ENCODE measurements around the gene HS3ST4.
"Not testable (repeated sequence)": the region's sequence is repeated elsewhere in the genome, so short reads cannot be mapped to it uniquely, and the experiment has no call there.

The HS3ST4 gene

DNA sequence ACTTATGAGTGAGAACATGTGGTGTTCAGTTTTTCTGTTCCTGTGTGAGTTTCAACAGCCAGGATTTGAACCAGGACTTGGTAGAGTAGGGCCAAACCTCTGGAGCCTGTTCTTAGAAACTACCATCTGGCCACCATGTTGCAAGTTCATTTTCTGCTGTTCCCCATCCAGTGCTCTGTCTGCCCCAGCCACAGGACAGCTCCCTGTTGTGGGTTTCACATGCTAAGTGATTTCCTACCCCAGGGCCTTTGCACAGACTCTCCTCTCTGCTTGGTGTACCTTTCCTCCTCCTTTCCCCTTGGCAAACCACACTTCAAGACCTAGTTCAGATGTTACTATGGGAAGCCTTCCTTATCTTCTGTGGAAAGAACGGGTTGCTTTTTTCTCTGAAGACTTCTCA, 79.5 kb downstream of the HS3ST4 start:
- Histone ChIP-seq H3K9me3 (ENCODE audit: insufficient read depth, low read length) (no peaks in the 10 kb centered on the region), H3K4me1 (ENCODE audit: low read length) (no peaks in the 10 kb centered on the region), H2AFZ (ENCODE audit: low read depth, low read length) (no peak overlapping the region), H3K27me3 (ENCODE audit: low read depth, low read length) (no peaks in the 10 kb centered on the region), H3K36me3 (replicated peaks; ENCODE audit: low read depth, low read length) (no peaks in the 10 kb centered on the region), H3K4me2 (ENCODE audit: low read length) (no peak overlapping the region), H3K4me3 (ENCODE audit: low read length) (no peak overlapping the region), H4K20me1 (ENCODE audit: insufficient read depth, low read length) (no peaks in the 10 kb centered on the region), H3K79me2 (ENCODE audit: low read length) (no peaks in the 10 kb centered on the region), H3K9ac (ENCODE audit: low read length) (no peak overlapping the region), H3K27ac (ENCODE audit: low read length) (no peak overlapping the region)
- TF ChIP-seq EZH2phosphoT487 (IDR thresholded peaks at IDR 0.05; ENCODE audit: low read depth) = no peak
- TF ChIP-seq, protein P1, sequence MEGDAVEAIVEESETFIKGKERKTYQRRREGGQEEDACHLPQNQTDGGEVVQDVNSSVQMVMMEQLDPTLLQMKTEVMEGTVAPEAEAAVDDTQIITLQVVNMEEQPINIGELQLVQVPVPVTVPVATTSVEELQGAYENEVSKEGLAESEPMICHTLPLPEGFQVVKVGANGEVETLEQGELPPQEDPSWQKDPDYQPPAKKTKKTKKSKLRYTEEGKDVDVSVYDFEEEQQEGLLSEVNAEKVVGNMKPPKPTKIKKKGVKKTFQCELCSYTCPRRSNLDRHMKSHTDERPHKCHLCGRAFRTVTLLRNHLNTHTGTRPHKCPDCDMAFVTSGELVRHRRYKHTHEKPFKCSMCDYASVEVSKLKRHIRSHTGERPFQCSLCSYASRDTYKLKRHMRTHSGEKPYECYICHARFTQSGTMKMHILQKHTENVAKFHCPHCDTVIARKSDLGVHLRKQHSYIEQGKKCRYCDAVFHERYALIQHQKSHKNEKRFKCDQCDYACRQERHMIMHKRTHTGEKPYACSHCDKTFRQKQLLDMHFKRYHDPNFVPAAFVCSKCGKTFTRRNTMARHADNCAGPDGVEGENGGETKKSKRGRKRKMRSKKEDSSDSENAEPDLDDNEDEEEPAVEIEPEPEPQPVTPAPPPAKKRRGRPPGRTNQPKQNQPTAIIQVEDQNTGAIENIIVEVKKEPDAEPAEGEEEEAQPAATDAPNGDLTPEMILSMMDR (IDR thresholded peaks at IDR 0.05; ENCODE audit: low read depth, low read length) = no peak

DNA sequence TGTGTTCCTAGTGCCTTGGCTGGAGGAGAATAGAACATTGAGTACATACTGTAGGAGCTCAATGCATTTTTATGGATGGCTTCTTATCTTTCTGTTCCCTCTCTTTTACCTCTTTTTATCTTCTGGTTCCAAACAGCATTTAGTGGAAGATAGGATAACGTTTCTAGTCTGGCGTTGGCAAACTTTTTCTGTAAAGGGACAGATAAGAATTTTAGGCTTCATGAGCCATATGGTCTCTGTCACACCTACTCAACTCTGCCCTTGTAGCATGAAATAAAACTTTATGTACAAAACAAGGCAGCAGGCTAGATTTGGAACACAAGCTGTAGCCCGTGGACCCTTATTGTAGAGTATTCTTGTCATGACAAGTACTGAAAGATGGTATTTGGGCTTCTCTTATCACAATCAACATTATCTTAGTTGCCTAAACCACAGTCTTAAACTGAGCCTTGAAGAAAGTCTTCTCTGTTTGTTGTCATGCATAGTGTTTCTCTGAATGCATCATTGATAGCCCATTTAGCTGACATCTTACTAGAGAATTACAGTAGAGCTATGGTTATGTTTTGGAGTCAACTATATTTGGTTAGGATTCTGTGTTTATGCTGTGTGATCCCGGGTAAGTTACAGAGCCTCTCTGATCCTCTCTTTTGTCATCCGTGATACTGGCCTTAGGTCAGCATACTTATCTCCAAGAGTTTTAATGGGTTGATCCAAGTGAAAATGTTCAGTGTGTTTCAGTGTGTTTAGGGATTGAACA, 80.2 kb downstream of the HS3ST4 start:
- Histone ChIP-seq H3K36me3 (replicated peaks; ENCODE audit: low read depth, low read length) (no peaks in the 10 kb centered on the region), H2AFZ (ENCODE audit: low read depth, low read length) (no peak overlapping the region), H3K9me3 (ENCODE audit: insufficient read depth, low read length) (no peaks in the 10 kb centered on the region), H3K27ac (ENCODE audit: low read length) (no peak overlapping the region), H3K4me2 (ENCODE audit: low read length) (no peak overlapping the region), H4K20me1 (ENCODE audit: insufficient read depth, low read length) (no peaks in the 10 kb centered on the region), H3K9ac (ENCODE audit: low read length) (no peak overlapping the region), H3K27me3 (ENCODE audit: low read depth, low read length) (no peaks in the 10 kb centered on the region), H3K79me2 (ENCODE audit: low read length) (no peaks in the 10 kb centered on the region), H3K4me3 (ENCODE audit: low read length) (no peak overlapping the region), H3K4me1 (ENCODE audit: low read length) (no peaks in the 10 kb centered on the region)
- no peak for TF ChIP-seq EZH2phosphoT487 (IDR thresholded peaks at IDR 0.05; ENCODE audit: low read depth)
- TF ChIP-seq, protein P1 (IDR thresholded peaks at IDR 0.05; ENCODE audit: low read depth, low read length) = no peak

GRCh38 chr16:25776214-25776613, 84.5 kb downstream of the HS3ST4 start:
- H3K27me3 ChIP-seq (ENCODE audit: low read depth, low read length); H3K36me3 ChIP-seq (replicated peaks; ENCODE audit: low read depth, low read length); H3K27ac ChIP-seq (ENCODE audit: low read length); H3K4me1 ChIP-seq (ENCODE audit: low read length); H3K9ac ChIP-seq (ENCODE audit: low read length); H3K4me2 ChIP-seq (ENCODE audit: low read length); H4K20me1 ChIP-seq (ENCODE audit: insufficient read depth, low read length); H3K79me2 ChIP-seq (ENCODE audit: low read length); H2AFZ ChIP-seq (ENCODE audit: low read depth, low read length); H3K9me3 ChIP-seq (ENCODE audit: insufficient read depth, low read length); H3K4me3 ChIP-seq (ENCODE audit: low read length): not testable (repeated sequence)

DNA sequence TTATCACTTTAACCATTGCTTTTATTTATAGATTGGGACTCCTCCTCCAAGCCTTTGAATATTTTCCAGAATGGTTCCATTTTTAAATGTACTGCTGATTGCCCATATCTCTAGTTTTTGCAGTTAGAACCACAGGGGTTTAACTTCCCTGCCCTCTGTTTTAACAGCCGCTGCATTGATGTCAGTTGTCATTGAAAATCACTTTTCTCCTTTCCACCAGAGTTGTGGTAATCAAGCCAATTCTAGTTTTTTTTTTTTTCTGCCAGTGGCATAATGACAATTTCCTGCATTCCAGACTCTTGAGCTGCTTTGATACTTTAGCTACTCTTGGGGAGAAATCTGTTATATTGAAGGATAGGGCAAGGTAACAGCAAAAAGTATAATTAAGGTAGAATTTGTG, 91.5 kb downstream of the HS3ST4 start:
- H3K4me3 ChIP-seq (ENCODE audit: low read length) = no peak overlapping the region

More for the DNA sequence above, 91.5 kb downstream of the HS3ST4 start:
- TF ChIP-seq, protein P1 (IDR thresholded peaks at IDR 0.05; ENCODE audit: low read depth, low read length) = no peak
- TF ChIP-seq EZH2phosphoT487 (IDR thresholded peaks at IDR 0.05; ENCODE audit: low read depth) = no peak
- no peak overlapping the region for H3K9ac ChIP-seq (ENCODE audit: low read length)
- H3K9me3 ChIP-seq (ENCODE audit: insufficient read depth, low read length) = no peaks in the 10 kb centered on the region
- no peak overlapping the region for H3K27ac ChIP-seq (ENCODE audit: low read length)
- no peak overlapping the region for H3K4me2 ChIP-seq (ENCODE audit: low read length)
- no peaks in the 10 kb centered on the region for H3K4me1 ChIP-seq (ENCODE audit: low read length)
- no peaks in the 10 kb centered on the region for H3K36me3 ChIP-seq (replicated peaks; ENCODE audit: low read depth, low read length)
- H3K27me3 ChIP-seq (ENCODE audit: low read depth, low read length) = no peaks in the 10 kb centered on the region
- no peaks in the 10 kb centered on the region for H4K20me1 ChIP-seq (ENCODE audit: insufficient read depth, low read length)
- H2AFZ ChIP-seq (ENCODE audit: low read depth, low read length) = no peak overlapping the region
- H3K79me2 ChIP-seq (ENCODE audit: low read length) = no peaks in the 10 kb centered on the region
